GM18502 (cell line): ENCODE data around the gene HLA-DOA.

Source experiments
- ATAC-seq: cut with Tn5 transposase; IDR thresholded peaks from one replicate; pipeline ENCODE4 v1.9.1; 2021; ENCODE audit warnings: mild to moderate bottlenecking; ENCODE audit not compliant: unreplicated experiment, poor library complexity

Gene HLA-DOA

GRCh38 chr6:33017694-33018353 is 8.4 kb upstream of the HLA-DOA start:
- ATAC-seq: no peak

- ATAC-seq: no peak
These were observed 7.6 kb upstream of the HLA-DOA start for GRCh38 chr6:33017018-33017417.

DNA sequence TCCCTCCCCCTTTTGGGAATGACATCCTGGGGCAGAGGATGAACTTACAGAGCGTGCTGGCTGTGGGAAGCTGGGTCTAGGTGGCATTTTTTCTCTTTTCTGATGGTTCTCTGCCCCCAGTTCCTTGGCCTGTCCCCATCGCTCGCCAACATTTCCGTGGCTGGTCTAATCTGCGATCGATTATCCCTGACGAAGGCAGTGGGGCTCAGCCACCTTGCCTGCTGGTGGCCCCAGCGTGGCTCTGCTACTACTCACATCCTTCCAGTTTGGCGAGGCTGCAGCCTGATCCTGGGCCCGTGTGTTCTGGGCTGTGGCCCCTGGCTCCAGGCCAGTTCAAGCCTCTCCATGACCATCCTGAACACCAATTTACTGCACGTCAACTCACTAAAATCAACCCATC is 6.4 kb upstream of the HLA-DOA start:
- no peak for ATAC-seq

- ATAC-seq: no peak
These were observed 5.6 kb upstream of the HLA-DOA start for GRCh38 chr6:33014841-33015634.

DNA sequence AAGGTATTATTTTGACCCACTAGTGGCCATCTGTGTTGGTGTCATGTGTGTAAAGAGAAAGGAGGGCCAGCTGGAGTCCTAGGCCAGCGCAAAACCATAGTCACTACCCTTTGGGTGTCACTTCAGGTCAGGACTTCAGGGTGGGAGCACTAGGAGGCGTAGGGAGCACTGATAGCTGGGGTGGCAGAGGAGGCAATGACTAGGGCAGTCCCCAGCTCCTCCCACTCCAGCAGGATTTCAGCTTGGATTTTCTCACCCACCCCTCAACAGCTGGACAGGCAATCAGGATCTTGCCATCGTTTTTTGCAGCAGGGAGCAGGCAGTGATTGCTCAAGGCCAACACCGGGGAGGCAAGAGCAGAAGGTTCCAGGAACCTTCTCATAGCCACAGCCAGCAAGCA is 4.2 kb upstream of the HLA-DOA start:
- no peak for ATAC-seq

- ATAC-seq: no peak
These were observed 965 bp upstream of the HLA-DOA start for GRCh38 chr6:33010356-33010755.

DNA sequence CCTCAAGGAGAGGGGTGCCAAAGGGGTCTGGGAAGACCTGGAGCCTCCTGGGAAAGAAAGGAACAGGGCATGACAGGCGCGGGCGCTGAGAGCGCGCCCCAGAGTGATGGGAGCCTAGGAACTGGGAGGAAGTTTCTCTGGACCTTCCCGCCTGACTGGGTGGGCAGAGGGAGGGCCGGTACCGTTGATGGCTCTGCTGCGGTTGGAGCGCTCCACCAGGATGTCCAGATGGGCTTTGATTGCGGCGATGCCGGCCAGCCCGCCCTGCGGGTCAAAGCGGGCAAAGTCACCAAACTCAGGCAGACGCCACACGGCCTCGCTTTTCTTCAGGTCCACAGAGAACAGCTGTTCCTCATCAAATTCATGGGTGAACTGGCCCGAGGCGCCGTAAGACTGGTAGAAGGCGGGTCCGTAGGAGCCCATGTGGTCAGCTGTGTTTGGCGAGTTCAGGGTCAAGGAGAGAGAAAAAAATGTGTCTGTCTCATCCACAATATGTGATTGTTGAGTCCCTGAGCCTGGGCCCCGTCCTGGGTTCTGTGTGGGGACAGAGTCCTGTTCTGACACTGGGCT is 1.5 kb downstream of the HLA-DOA start:
- no peak for ATAC-seq

DNA sequence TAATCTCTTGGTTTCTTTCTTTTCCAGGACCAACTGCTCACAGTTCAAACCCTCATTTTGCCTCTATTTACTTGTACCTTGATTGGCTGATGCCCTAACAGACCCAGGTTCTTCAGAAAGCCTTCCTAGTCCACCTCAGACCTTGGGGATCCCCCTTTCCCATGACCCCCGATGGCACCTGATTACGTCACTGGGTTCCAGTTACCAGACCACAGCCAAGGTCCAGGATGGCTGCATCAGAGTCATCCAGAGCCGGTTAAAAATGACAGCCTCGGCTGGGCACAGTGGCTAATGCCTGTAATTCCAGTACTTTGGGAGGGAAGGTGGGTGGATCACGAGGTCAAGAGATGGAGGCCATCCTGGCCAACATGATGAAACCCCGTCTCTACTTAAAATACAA is 4.5 kb downstream of the HLA-DOA start:
- ATAC-seq: no peak

DNA sequence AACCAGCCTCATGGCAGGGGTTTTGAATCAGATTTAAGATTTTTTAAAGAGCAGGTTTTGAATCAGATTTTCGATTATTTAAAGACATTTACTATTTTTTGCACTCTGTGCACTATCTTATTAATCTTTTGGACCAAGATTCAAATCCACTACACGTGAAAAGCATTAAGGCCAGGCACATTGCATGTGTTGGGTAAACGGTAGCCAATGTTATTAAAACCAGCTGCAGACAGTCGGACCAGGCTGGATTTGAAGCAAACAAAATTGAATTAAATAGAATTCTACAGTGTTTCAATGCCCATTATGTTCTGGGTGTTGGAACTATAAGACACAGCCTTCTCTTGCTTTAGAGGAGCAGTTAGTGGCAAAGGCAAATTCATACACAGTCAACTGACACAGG is 7.7 kb downstream of the HLA-DOA start:
- ATAC-seq: no peak

- no peak for ATAC-seq
These were observed 9.3 kb downstream of the HLA-DOA start for GRCh38 chr6:33000055-33000454.

GRCh38 chr6:32995448-32995847 is 13.9 kb downstream of the HLA-DOA start:
- no peak for ATAC-seq

- ATAC-seq: no peak
These were observed 15.9 kb downstream of the HLA-DOA start for GRCh38 chr6:32993363-32993973.

- no peak for ATAC-seq
These were observed 17.4 kb downstream of the HLA-DOA start for GRCh38 chr6:32991972-32992371.

DNA sequence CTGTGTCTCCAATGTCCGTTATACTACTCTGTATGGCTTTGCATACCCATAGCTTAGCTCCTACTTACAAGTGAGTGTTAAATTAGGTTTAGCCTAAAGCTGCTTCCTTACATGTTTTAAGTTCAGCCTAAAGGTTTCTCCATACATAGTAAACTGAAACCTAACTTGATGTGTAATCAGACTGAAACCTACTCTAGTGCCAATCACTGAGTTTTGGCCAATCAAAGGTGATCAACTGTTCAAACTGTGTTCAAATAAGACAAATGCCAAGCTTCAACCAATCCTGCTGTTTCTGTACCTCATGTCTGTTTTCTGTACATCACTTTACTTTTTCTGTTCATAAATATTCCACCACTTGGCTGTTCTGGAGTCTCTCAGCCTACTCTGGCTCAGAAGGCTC is 20.0 kb downstream of the HLA-DOA start:
- no peak for ATAC-seq

- no peak for ATAC-seq
These were observed 24.6 kb downstream of the HLA-DOA start for GRCh38 chr6:32984622-32985389.

DNA sequence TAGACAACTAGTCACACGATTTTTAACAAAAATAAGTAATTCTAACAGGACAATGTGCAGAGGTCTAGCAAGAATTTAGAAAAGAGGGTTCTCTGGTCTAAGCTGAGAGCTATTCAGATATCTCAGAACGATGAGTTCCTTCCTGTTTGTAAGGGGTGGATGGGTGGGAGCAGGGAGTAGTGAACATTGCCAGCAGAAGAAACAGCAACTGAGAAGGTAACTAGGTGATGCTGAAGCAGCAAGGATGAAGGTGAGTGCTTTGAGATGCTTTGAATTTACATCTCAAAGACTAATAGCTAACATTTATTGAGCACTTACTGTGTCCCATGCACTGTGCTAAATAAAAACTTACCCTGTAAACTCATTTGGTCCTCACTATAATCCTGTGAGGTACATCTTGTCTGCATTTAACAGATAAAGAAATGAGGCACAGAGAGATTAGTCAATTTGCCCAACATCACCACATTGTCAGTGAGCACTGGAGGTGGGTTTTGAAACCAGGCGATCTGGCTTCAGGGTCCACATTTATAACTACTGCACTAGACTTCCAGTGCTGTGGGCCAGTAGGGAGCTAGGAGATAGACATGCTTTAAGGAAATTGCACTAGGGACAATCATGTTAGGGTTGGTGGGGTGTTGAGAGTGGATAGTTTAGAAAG is 25.3 kb downstream of the HLA-DOA start:
- ATAC-seq: no peak

GRCh38 chr6:32983493-32983848 is 25.9 kb downstream of the HLA-DOA start:
- no peak for ATAC-seq

GRCh38 chr6:32982702-32983492 is 26.5 kb downstream of the HLA-DOA start:
- no peak for ATAC-seq

- no peak for ATAC-seq
These were observed 27.2 kb downstream of the HLA-DOA start for GRCh38 chr6:32982084-32982701.
